Endothelial cell (in vitro differentiated cells): ENCODE data around the gene ADAT1. TPM values are rescaled to one million over a fixed set of nuclear protein-coding genes. Genes with fewer than 3 reads are reported as not detected.

Source experiments
- DNase-seq: peaks from one replicate; pipeline ENCODE4 v3.0.0; 2021; ENCODE audit warnings: low spot score
- H3K27ac Mint-ChIP-seq: one replicate; pipeline ENCODE4 v1.8.0; 2021; ENCODE audit warnings: mixed read lengths, inconsistent platforms; ENCODE audit not compliant: unreplicated experiment
- H3K27me3 Mint-ChIP-seq: one replicate; pipeline ENCODE4 v1.8.0; 2021; ENCODE audit warnings: mild to moderate bottlenecking, moderate library complexity, mixed read lengths, inconsistent platforms; ENCODE audit not compliant: unreplicated experiment
- H3K36me3 Mint-ChIP-seq: one replicate; pipeline ENCODE4 v1.8.0; 2021; ENCODE audit warnings: mild to moderate bottlenecking, low read depth, mixed read lengths, inconsistent platforms; ENCODE audit not compliant: unreplicated experiment
- H3K4me1 Mint-ChIP-seq: one replicate; pipeline ENCODE4 v1.8.0; 2021; ENCODE audit warnings: mild to moderate bottlenecking, mixed read lengths, inconsistent platforms; ENCODE audit not compliant: unreplicated experiment
- H3K4me3 Mint-ChIP-seq: one replicate; pipeline ENCODE4 v1.8.0; 2021; ENCODE audit warnings: mild to moderate bottlenecking, mixed read lengths, inconsistent platforms; ENCODE audit not compliant: unreplicated experiment
- H3K9me3 Mint-ChIP-seq: one replicate; pipeline ENCODE4 v1.8.0; 2021; ENCODE audit warnings: mixed read lengths, inconsistent platforms; ENCODE audit not compliant: unreplicated experiment
- CTCF ChIP-seq: fragments of 200-600 bp; sonication (generic); IDR thresholded peaks from one replicate; pipeline ENCODE4 v1.5.0; 2021; ENCODE audit warnings: antibody characterized with exemption; ENCODE audit not compliant: unreplicated experiment
- total RNA-seq: library from RNA; stranded (reverse); fragmentation: NEBNext Ultra II Directional; extraction: Animal tissue kit (Norgen Biotek cat#: 25700); gene quantifications from one replicate; pipeline ENCODE4 v1.2.1, GENCODE V29; 2021; ENCODE audit not compliant: unreplicated experiment

ADAT1 gene
- total RNA-seq, 1 donor from 2014 or later, result 137 TPM

- no peak for DNase-seq
- H3K27me3 Mint-ChIP-seq, result no peaks in the 10 kb centered on the region
- peaks cover 16% of the 10 kb centered on the region for H3K4me1 Mint-ChIP-seq
- peaks cover 48% of the 10 kb centered on the region for H3K36me3 Mint-ChIP-seq
- TF ChIP-seq CTCF, result no peak
- H3K27ac Mint-ChIP-seq, result no peak overlapping the region
- no peak overlapping the region for H3K4me3 Mint-ChIP-seq
- H3K9me3 Mint-ChIP-seq, result no peaks in the 10 kb centered on the region
Measured at GRCh38 chr16:75578212-75578611, 44.9 kb downstream of the ADAT1 start.

- no peak overlapping the region for H3K27ac Mint-ChIP-seq
- H3K9me3 Mint-ChIP-seq, result no peaks in the 10 kb centered on the region
- no peak for DNase-seq
- peaks cover 2% of the 10 kb centered on the region for H3K27me3 Mint-ChIP-seq
- peaks cover 58% of the 10 kb centered on the region for H3K36me3 Mint-ChIP-seq
- TF ChIP-seq CTCF, result no peak
- H3K4me3 Mint-ChIP-seq, result peak overlapping the region; percentile 10
- peaks cover 18% of the 10 kb centered on the region for H3K4me1 Mint-ChIP-seq
Measured at GRCh38 chr16:75576384-75576811, 46.7 kb downstream of the ADAT1 start.

DNA sequence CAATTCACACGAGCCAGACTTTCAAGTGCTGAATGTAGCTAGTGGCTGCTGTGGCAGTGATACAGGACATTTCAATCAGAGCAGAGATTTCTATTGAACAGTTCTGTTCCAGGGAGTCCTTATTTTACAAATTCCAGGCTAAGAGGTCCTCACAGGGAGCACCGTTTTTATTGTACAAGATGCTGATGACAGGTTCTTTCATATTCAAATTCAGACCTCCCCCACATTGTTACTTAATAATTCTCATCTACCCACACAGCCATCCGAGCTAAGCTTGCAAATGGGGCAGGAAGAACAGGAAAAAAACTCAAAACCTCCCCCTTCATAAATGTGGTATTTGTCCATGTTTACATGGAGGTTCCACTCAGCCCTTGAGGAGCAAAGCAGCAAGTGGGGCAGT lies 47.1 kb downstream of the ADAT1 start:
- H3K9me3 Mint-ChIP-seq, result no peaks in the 10 kb centered on the region
- no peak for TF ChIP-seq CTCF
- peaks cover 60% of the 10 kb centered on the region for H3K36me3 Mint-ChIP-seq
- H3K4me1 Mint-ChIP-seq, result peaks cover 21% of the 10 kb centered on the region
- DNase-seq, result no peak
- H3K4me3 Mint-ChIP-seq, result peak overlapping the region; percentile 10
- no peak overlapping the region for H3K27ac Mint-ChIP-seq
- H3K27me3 Mint-ChIP-seq, result peaks cover 2% of the 10 kb centered on the region

DNA sequence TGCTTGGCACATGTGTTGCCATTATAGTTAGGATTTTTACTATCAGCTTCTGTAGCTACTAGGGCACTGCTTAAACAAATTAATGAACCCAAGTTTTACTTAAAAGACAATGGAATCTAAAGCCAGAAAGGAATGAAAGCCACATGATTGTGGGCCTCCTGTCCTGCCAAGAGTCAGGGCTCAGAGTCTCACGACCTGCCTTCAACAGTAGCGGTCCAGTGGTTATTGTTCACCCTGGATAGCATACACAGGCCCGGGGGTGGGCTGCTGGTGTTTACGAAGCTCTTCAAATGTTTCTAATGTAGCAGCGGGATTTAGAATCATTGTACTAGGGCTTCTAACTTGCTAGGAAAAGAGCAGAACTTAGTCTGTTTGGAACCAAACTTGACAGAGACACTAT lies 49.1 kb downstream of the ADAT1 start:
- peaks cover 54% of the 10 kb centered on the region for H3K36me3 Mint-ChIP-seq
- no peaks in the 10 kb centered on the region for H3K9me3 Mint-ChIP-seq
- H3K4me3 Mint-ChIP-seq, result no peak overlapping the region

More for the DNA sequence above, 49.1 kb downstream of the ADAT1 start:
- DNase-seq, result no peak
- no peak for TF ChIP-seq CTCF
- H3K27ac Mint-ChIP-seq, result peak overlapping the region; percentile 67
- H3K4me1 Mint-ChIP-seq, result peaks cover 35% of the 10 kb centered on the region
- peaks cover 4% of the 10 kb centered on the region for H3K27me3 Mint-ChIP-seq
